HG03457 (cell line): Measurements from ENCODE around the gene LDHD.
"Not testable (repeated sequence)": the region's sequence is repeated elsewhere in the genome, so short reads cannot be mapped to it uniquely, and the experiment has no call there.

Source experiments
- ATAC-seq: cut with Tn5 transposase; IDR thresholded peaks from one replicate; pipeline ENCODE4 v1.9.1; 2021; ENCODE audit warnings: moderate number of reproducible peaks; ENCODE audit not compliant: unreplicated experiment

The LDHD gene

DNA sequence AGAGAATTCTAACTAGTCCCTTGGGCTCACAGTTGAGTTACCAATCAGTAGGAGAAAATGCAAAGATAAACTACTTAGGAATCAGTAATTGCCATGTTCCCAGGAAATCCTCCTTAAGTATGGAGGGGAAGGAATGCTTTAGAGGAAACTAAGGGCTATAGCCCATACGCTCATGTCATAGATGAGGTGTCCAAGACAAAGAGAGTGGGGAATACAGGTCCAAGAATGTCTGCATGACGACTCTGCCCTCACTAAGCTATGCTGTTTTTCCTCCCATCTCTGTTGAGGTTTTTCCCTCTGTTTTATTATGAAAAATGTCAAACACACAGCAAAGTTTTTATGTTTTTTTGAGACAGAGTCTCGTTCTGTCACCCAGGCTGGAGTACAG is 16.0 kb downstream of the LDHD start:
- no peak for ATAC-seq

DNA sequence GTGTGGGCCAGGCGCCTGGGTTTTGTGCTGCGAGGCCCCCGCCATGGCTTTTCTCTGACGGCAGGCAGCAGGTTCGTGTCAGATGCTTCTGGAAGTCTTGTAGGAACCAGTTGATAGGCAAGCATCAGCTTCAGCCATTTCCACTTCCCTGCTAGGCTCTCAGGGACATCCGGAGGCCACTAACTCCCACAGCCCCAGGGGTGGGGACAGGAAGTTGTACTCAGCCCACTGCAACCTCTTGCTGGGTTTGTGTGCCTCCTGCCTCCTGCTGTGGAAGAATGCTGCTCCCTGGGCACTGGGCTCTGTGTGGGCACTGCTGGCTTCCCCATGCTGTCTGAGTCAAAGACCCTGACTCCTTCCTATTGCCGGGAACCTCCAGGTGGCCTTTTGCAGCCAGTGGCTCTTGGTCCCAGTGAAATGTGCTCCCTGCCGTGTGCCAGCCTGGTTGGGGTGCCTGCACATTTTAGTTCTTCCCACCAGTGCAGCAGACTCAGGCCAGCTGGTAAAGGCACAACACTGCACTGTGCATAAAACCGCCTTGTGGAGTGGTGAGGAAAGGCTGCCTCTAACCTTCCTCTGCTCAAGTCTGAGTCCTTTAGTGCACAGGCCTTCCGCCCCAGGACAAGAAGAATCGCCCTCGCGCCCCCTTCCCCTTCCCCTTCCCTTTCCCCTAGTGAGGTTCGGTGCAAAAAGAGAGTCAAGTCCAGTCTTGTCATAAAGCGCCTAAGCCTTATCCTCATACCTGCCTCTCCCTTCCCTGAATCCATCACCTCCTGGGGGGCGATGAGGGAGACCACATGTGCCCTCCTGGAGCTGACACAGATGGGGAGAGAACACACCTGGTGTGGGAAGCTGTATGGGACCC is 16.6 kb downstream of the LDHD start:
- no peak for ATAC-seq

DNA sequence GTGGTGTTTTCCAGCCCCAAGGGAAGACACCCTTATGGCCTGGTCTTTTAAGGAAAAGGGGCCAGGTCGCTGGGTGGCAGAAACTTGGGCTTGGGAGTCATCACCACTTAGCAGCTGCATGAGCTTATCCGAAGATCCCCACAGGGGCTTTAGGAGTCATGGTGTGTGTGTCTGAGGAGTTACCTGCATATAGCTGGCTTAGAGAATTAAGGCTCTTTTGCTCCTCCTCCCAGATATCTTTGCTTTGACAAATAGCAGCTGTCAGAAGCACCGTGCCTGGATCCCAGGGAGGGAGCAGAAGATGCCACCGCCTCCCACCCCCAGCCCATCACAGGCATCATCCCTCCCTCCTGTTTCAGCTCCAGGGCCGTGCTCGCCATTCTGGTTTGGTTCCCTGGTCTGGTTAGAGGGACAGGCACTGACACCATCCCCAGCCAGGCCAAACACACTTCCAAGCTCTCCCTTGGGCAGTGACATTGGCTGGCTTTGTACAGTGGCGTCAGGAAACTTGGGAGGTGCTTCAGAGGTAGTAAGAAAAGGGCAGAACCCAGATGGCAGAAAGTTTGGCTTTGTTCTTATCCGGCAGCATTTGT is 17.4 kb downstream of the LDHD start:
- no peak for ATAC-seq

DNA sequence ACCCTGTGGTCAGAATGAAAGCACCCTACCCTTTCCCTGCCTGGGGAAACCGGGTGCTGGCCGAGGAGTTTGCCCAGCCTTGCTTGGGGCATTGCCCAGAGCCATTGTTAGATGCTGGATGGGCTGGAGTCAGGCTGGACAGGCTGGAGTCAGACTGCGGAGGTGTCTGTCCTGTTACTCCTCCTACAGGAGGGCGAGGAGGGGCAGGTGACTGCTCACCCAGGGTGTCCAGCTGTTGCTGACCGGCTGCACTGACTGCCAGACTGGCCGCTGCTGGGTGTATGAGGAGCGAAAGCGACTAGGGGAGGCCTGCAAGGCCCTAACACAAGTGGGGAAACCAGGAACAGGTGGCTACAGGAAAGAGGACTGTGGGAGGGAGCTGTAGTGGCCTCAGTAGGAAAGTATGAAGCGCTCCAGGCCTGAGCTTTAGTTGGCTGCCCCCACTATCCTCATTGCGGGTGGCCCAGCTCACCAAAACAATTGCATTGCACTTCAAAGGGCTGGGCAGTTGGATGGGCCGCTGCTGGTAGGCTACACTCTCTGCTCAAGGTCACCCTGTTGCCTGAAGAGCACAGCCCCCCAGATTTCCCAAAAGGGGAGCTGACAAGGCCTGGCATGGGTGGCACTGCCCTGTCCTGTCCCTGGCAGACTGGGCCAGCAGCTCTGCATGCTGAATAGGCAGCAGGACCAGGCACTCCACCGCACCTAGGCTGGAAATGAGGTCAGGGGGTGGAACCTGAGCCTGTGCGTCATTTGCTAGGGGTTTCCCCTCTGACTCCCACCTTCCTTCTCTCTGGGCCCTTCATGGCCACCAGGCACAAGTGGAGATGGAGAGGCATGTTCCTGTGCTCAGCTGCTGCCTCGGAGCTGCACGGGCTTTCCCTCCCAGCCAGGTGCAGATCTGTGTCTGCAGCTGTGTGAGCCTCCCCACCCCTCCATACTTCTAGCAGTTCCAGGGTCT is 18.4 kb downstream of the LDHD start:
- no peak for ATAC-seq

DNA sequence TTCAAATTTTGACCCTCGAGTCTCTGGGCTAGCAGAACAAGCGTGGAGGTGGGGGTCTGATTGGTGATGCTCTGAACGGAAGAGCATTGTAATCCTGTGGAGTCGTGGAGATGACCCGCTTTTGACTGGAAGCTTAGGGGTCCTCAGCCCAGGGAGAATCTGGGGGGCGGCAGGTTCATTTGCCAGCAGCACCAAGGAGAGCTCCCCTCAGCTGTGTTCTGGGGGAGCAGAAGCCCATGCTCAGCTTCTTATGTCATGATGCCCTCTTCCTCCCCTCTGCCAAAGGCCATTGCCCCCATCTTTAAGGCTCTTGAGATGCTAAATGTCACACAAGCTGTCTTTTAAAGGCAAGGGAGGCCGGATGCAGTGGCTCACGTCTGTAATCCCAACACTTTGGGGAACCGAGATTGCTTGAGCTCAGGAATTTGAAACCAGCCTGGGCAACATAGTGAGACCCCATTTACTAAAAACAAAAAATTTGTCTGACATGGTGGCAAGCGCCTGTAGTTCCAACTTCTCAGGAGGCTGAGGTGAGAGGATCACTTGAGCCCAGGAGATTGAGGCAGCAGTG is 19.3 kb downstream of the LDHD start:
- ATAC-seq = no peak

DNA sequence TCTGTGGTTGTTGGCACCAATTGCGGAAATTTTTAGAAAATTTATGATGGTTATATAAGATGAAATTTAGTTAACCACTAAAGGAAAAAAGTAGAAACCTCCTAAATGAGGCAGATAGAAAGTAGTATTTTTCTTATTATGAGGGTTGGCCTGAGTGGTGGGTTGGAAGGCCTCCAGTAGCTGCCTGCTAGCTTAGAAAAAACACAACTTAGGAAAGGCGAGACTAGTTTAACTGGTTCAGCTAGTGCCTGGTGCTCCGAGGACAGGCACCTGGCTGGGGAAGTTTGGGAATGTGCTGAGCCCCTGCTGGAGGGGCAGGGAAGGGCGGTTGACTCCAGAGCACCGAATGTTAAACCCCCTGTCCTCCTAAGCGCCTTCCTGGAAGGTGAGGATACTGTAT is 19.9 kb downstream of the LDHD start:
- ATAC-seq = no peak

DNA sequence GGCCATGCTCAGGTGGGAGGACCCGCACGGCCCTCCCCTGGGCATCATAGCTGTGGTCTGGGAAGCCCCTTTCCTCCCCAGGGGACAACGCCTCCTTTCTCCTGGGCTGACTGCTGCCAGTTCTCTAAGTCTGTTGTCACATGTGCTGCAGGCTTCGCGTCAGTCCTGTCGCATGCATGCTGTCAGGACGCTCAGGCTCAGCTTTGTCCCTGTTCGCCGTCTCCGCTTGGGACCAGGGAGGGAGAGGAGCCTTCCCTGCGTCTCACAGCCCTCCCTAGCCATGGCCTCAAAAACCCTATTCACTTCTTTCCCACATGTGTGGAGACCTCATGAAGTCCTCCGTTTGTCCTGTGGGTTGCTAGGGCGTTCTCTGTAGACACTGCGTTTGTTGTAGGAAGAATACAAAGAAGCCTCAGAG is 21.4 kb downstream of the LDHD start:
- ATAC-seq = no peak

DNA sequence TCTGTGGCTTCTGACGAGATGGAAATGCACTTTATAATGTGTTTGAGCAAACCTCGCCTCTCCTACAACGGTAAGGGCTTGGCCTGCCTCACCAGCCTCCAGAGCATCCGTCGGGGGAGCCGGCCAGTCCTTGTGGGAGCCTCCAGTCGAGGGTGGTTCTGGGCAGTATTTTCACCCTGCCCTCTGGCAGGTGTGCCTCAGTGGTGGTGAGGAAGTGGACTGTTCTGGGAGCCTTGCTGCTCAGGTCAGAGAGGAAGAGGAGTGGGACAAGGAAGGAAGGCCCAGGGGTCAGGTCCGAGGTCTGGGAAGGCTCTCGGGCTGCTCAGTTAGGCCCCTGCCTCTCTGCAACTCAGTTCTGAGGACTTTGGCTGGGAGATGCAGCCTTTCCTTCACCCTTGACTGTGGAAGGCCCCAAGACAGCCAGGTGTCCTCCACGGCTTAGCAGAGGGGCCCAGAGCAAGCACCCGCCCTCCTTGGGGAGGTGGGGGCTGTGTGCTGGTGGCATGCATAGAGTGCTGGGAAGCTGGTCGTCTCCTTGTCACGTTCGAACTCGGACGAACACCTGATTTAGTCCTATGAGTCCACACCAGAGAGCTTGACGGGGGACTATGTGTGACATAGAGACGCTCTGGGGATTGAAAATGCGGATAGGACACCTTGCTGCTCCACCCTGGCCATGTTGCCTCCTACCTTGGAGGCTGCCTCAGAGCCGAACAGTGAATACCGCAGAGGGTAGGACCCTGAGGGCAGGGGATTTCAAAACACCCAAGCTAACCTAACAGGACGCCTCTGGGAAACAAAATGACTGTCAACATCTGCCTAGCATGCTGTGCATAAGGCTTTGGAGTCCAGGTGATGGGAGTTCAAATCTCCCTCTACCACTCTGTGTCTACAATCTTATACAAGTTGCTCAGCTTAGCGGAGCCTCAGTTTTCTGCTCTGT is 22.7 kb downstream of the LDHD start:
- ATAC-seq = no peak

DNA sequence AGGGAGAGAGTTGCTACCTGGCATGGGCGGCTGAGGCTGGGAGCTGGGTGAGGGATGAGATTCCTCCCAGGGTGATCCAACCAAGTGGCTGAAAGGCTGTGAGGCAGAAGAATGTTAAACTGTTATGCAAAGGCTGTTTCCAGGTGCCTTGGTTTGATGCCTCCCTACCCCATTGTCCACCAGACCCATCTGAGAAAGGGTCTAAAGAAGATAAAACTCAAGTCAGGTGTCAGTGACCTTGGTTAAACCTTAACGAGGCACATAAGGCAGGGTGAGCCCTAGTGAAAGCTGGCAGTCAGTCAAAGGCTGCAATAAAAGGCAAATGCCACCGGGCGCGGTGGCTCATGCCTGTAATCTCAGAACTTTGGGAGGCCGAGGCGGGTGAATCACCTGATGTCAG is 23.8 kb downstream of the LDHD start:
- no peak for ATAC-seq

DNA sequence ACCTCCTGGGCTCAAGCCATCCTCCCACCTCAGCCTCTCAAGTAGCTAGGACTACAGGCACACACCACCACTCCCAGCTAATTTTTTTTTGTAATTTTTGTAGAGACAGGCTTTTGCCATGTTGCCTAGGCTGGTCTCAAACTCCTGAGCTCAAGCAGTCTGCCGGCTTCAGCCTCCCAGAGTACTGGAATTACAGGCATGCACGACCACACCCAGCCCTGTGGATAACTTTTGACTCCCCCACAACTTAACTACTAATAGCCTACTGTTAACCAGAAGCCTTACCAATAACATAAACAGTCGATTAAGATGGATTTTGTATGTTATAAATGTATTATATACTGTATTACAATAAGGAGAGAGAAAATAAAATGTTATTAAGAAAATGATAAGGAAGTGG is 25.0 kb downstream of the LDHD start:
- ATAC-seq = not testable (repeated sequence)

DNA sequence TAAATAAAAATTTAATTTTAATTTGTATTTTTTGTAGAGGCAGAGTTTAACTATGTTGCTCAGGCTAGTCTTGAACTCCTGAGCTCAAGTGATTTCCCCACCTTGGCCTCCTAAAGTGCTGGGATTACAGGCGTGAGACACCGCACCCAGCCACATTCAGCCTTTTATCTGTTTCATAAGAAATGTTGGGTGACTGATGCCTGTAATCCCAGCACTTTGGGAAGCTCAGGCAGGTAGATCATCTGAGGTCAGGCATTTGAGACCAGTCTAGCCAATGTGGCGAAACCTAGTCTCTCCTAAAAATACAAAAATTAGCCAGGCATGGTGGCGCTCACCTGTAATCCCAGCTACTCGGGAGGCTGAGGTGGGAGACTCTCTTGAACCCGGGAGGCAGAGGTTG is 25.7 kb downstream of the LDHD start:
- ATAC-seq = not testable (repeated sequence)

DNA sequence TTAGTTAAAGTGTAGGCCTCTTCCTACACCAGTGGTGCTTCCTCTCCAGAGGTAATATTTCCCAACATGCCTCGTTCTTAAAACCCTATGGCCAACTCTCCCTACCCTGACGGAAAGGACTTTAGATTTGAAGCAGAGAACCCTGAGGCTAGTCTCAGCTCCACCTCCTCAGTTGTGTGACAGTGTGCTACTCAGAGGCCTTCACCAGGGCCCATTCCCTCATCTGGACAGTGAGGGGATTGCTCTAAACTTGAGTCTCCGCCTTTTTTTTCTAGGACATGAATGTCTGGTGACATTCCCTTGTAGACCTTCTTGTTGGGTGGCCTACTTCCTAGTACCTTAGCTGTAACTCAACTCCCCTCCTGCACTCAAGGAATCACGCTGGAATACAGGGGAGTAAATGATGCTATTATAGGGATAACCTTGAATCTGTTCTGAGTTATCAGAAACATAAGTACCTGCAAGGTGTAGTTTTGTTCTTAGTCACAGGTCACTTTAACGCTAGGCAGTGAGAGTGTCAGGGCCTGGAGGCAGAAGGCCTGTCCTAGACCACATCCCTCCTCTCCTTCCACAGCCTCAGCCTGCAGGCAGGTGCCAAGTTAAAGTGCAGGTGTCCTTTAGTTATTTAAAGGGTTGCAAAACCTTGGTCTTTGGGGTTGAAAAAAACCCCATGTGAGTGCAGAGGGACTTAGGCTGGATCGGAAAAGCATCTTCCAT is 26.9 kb downstream of the LDHD start:
- no peak for ATAC-seq

DNA sequence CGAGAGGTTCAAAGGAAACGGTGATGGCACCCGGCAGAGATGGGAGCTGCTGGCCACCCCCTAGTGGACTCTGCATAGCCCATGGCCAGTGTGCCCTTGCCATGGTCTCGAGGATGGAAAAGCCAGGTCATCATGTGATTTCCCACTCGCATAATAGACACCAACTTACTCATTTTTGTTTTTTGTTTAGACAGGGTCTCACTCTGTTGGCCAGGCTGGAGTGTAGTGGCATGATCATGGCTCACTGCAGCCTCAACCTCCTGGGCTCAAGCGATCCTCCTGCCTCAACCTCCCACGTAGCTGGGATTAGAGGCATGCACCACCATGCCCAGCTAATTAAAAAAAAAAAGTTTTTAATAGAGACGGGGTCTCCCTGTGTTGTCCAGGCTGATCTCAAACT is 27.6 kb downstream of the LDHD start:
- no peak for ATAC-seq

DNA sequence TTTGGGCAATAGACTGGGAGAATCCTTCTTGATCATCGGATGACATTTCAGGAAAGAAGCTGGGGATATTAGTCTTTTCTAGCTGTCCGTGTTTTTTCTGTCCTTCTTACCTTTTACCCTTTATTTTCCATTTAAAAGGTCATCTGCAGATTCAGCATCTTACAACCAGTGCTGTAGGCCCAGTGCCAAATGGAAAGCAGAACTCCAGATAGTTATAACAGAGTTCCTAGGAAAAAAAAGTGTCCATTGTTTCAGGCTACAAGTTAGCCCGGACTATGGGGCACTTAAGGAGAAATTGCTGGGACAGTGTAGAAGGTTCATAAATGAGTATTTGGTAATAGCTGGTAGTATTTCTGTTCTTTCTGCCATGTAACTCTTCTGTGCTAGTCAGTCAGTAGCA is 28.4 kb downstream of the LDHD start:
- no peak for ATAC-seq

DNA sequence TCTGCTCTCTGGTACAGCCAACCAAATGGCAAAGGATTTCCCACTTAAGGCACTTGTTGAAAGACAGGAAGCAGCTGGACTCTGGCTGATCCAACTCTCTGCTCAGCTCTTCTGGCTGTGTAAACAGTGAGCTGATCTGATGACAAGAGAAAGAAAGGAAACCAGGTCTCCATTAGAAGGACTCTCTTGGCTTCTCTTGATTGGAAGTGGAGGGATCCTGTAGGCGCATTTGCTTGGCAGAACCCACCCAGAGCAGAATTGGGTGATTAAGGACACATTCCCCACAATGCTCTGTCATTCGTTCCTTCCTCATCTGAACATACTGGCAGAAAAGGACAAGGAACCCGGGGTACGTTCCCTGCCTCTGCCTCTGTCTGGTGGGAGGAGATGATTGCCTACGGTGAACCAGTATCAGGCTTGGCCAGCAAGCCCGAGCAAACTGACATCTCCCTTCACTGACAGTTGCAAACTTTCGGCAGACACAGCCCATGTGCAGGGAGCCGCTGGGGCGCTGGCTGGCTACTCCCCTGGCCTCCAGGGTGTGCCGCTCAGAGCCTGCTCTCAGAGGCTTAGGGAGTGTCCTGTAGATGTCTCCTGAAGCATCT is 29.1 kb downstream of the LDHD start:
- no peak for ATAC-seq

DNA sequence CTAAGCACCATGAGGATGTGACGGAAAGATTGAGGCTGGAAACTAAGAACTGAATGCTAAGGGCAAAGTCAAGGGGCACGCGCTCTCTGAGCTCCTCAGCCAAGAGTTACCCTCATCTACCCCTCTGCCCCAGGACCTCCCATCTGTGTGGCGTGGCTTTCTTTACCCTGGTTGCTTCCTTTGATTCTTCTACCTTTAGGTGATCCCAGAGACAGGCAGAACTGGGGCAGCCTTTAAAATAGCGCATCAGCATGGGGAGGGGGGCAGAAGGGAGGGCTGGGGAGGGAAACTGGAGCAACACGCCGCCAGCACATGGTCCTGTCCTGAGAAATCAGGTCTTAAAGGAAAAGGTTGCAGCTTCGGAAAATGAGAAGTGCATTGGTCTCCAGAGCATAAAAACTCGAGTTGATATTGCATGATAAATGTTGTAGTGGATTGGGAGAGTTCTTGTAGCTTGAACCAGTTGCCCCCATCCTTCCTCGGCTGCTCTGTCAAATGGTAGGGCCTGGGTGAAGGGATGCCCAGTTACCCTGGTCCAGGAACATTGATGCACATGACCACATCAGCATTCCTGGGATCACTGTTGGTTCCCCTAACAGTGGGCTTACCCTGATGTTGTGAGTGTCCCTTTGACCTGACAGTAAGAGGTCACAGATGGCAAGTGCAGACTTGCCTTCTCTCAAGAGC is 29.7 kb downstream of the LDHD start:
- no peak for ATAC-seq

DNA sequence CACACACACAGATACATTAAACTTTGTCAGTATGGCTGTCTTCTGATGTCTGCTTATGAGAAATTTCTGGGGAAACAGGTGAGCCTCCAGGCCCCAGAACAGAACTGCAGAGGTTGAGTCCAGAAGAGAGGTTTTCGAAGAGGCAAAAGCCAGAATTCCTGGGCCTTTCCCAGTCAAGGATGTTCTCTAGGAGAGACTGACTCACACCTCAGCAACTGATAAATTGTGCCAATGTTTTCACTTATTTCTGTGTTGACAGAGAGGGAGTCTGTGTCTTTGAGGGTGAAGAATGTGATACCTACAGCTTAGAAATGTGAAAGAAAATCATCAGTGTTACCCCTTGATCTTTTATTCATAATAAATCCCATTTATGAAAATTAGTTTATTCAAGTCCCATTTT is 30.3 kb downstream of the LDHD start:
- no peak for ATAC-seq

DNA sequence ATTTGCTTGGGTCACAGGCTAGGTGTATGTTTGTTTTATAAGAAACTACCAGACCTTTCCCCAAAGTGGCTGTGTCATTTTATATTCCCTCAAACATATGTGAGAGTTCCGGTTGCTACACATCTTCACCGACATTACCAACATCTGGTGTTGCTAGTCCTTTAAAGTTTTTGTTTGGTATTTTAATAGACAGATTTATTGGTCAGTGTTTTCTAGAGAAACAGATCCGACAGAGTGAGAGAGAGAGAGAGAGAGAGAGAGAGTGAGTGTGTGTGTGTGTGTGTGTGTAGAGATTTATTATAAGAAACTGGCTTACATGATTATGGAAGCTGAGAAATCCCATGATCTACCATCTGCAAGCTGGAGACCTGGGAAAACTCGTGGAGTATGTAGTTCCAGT is 31.0 kb downstream of the LDHD start:
- ATAC-seq = no peak
